Right lobe of liver (tissue), 4 donors: ENCODE measurements around the gene ENO2.

ENCODE experiments used
- CTCF ChIP-seq, 4 donors: fragments of 200-600 bp in 3 of 4; fragments of 450-650 bp in 1 of 4; IDR thresholded peaks; one replicate each; pipeline versions ENCODE4 v1.5.1 to v1.8.0; 2016 to 2022; ENCODE audit warnings: antibody characterized with exemption in 4 of 4, mild to moderate bottlenecking in 2 of 4
- POLR2A ChIP-seq: fragments of 450-650 bp; IDR thresholded peaks from one replicate; pipeline ENCODE4 v1.6.1; 2017; ENCODE audit warnings: antibody characterized with exemption, mild to moderate bottlenecking
- donor health status: DM: no; HTN: no; CAD: no.
- donor health status: DM: no; HTN: no; CAD: no.
- donor health status: DM: no; HTN: yes; CAD: no.

GRCh38 chr12:6951551-6952120, 37.3 kb downstream of the ENO2 start:
- TF ChIP-seq CTCF (IDR thresholded peaks at IDR 0.05): no peak
- no peak for TF ChIP-seq POLR2A
